Measurements from ENCODE around the gene NRG3. TPM values are rescaled to one million over a fixed set of nuclear protein-coding genes. Genes with fewer than 3 reads are reported as not detected.

Gene NRG3
- total RNA-seq, 2 experiments from 2014 or later = not detected

GRCh38 chr10:82212753-82213152 is 337.8 kb downstream of the NRG3 start:
- Mint-ChIP-seq H3K36me3 (ENCODE audit: low read depth) (no peaks in the 10 kb centered on the region), H3K4me1 (ENCODE audit: low read depth) (no peaks in the 10 kb centered on the region), H3K4me3 (no peak overlapping the region), H3K27ac (no peak overlapping the region), H3K27me3 (no peaks in the 10 kb centered on the region), H3K9me3 (peaks cover 3% of the 10 kb centered on the region)
- CTCF ChIA-PET = no interaction called here
- no peaks in the 10 kb centered on the region for H3K4me1 ChIP-seq (ENCODE audit: insufficient read depth, low read length)
- no peak for DNase-seq
- intact Hi-C loops (cut with DNase I, micrococcal nuclease) = no loop called here
- no peaks in the 10 kb centered on the region for H3K36me3 ChIP-seq (ENCODE audit: insufficient read depth, low read length)
- ATAC-seq (ENCODE audit: poor library complexity) = no peak
- H3K4me3 ChIP-seq (ENCODE audit: low read length) = no peak overlapping the region
- POLR2A ChIA-PET = no interaction called here
- no peak for TF ChIP-seq CTCF (IDR thresholded peaks at IDR 0.05)
- no peak overlapping the region for H3K27ac ChIP-seq (ENCODE audit: low read depth in 1 of 2, low read length in 2 of 2)
- no peaks in the 10 kb centered on the region for H3K27me3 ChIP-seq (ENCODE audit: control insufficient read depth in 1 of 2, insufficient read depth in 2 of 2, low read length in 2 of 2)
- no peaks in the 10 kb centered on the region for H3K9me3 ChIP-seq (ENCODE audit: control insufficient read depth in 1 of 2, insufficient read depth in 1 of 2, low read length in 2 of 2)

GRCh38 chr10:82213784-82214183 is 338.8 kb downstream of the NRG3 start:
- CTCF ChIA-PET = no interaction called here
- no peak for TF ChIP-seq CTCF (IDR thresholded peaks at IDR 0.05)
- no peak overlapping the region for H3K27ac ChIP-seq (ENCODE audit: low read depth in 1 of 2, low read length in 2 of 2)
- DNase-seq (no peak), ATAC-seq (ENCODE audit: poor library complexity) (no peak)
- H3K4me1 ChIP-seq (ENCODE audit: insufficient read depth, low read length) = no peaks in the 10 kb centered on the region
- H3K4me3 ChIP-seq (ENCODE audit: low read length) = no peak overlapping the region
- POLR2A ChIA-PET = no interaction called here
- H3K36me3 ChIP-seq (ENCODE audit: insufficient read depth, low read length) = no peaks in the 10 kb centered on the region
- H3K4me1 Mint-ChIP-seq (ENCODE audit: low read depth) = no peaks in the 10 kb centered on the region
- H3K27me3 ChIP-seq (ENCODE audit: control insufficient read depth in 1 of 2, insufficient read depth in 2 of 2, low read length in 2 of 2) = no peaks in the 10 kb centered on the region
- H3K27me3 Mint-ChIP-seq = no peaks in the 10 kb centered on the region
- no peak overlapping the region for H3K4me3 Mint-ChIP-seq
- intact Hi-C loops (cut with DNase I, micrococcal nuclease) = no loop called here
- no peak overlapping the region for H3K27ac Mint-ChIP-seq
- no peaks in the 10 kb centered on the region for H3K9me3 Mint-ChIP-seq
- no peaks in the 10 kb centered on the region for H3K9me3 ChIP-seq (ENCODE audit: control insufficient read depth in 1 of 2, insufficient read depth in 1 of 2, low read length in 2 of 2)
- H3K36me3 Mint-ChIP-seq (ENCODE audit: low read depth) = no peaks in the 10 kb centered on the region

- H3K36me3 ChIP-seq (ENCODE audit: insufficient read depth, low read length) = no peaks in the 10 kb centered on the region
- intact Hi-C loops (cut with DNase I, micrococcal nuclease) = no loop called here
- no peaks in the 10 kb centered on the region for H3K36me3 Mint-ChIP-seq (ENCODE audit: low read depth)
- DNase-seq (no peak), ATAC-seq (ENCODE audit: poor library complexity) (no peak)
- H3K27ac ChIP-seq (ENCODE audit: low read depth in 1 of 2, low read length in 2 of 2) = no peak overlapping the region
- no peak overlapping the region for H3K27ac Mint-ChIP-seq
- H3K4me3 ChIP-seq (ENCODE audit: low read length) = no peak overlapping the region
- no peaks in the 10 kb centered on the region for H3K4me1 ChIP-seq (ENCODE audit: insufficient read depth, low read length)
- H3K9me3 Mint-ChIP-seq = no peaks in the 10 kb centered on the region
- no peaks in the 10 kb centered on the region for H3K4me1 Mint-ChIP-seq (ENCODE audit: low read depth)
- peaks cover 0 to 3% of the 10 kb centered on the region in 2 experiments for H3K9me3 ChIP-seq (ENCODE audit: control insufficient read depth in 1 of 2, insufficient read depth in 1 of 2, low read length in 2 of 2)
- no peaks in the 10 kb centered on the region for H3K27me3 ChIP-seq (ENCODE audit: control insufficient read depth in 1 of 2, insufficient read depth in 2 of 2, low read length in 2 of 2)
- no peaks in the 10 kb centered on the region for H3K27me3 Mint-ChIP-seq
- ChIA-PET CTCF (no interaction called here), POLR2A (no interaction called here)
- H3K4me3 Mint-ChIP-seq = no peak overlapping the region
- no peak for TF ChIP-seq CTCF (IDR thresholded peaks at IDR 0.05)
These were observed 346.1 kb downstream of the NRG3 start for GRCh38 chr10:82221056-82221455.
